ENCODE results near the gene HSF2BP.

GRCh38 chr21:43644609-43645008 lies 14.7 kb downstream of the HSF2BP start:
- TF ChIP-seq CTCF (IDR thresholded peaks at IDR 0.05; ENCODE audit: low read depth, low read length) (no peak), POLR2A (IDR thresholded peaks at IDR 0.05; ENCODE audit: extremely low read depth, insufficient read length) (no peak)

Measured in NB4 (cell line).